LNCaP clone FGC (cell line): ENCODE data around the gene TANGO2.

Source experiments
- DNase-seq: peaks from one replicate; pipeline ENCODE4 v3.0.0-alpha.2; 2011; ENCODE audit warnings: low read depth
- H3K4me3 ChIP-seq: 2 replicates; pipeline ENCODE4 v1.5.1; 2011; ENCODE audit warnings: mild to moderate bottlenecking, low read depth, low read length, control low read depth
- CTCF ChIP-seq: IDR thresholded peaks from 2 replicates; pipeline ENCODE4 v1.5.1; 2012; ENCODE audit warnings: mild to moderate bottlenecking; ENCODE audit not compliant: control insufficient read depth, insufficient read depth; ENCODE audit errors: extremely low read depth

TANGO2 gene

DNA sequence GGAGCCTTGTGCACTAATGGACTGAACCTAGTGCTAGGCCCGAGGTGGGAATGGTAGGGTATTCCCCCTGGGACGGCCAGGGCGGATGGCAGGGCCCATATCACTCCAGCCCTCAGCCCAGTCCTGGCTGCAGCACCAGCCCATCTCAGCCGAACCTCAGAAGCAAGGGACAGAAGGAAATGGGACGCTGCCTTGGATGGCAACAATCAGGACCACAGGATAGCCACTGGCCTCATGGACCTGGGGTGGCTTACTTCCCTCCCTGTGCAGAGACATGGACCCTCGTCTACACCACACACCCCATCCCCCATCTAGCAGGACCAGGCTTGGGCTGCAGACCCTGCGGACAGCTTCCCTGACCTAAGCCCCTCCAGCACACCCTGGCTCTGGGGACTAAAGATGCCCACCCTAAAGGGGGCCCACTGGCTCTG is 28.4 kb upstream of the TANGO2 start:
- no peak for DNase-seq
- TF ChIP-seq CTCF: no peak
- no peak overlapping the region for H3K4me3 ChIP-seq

DNA sequence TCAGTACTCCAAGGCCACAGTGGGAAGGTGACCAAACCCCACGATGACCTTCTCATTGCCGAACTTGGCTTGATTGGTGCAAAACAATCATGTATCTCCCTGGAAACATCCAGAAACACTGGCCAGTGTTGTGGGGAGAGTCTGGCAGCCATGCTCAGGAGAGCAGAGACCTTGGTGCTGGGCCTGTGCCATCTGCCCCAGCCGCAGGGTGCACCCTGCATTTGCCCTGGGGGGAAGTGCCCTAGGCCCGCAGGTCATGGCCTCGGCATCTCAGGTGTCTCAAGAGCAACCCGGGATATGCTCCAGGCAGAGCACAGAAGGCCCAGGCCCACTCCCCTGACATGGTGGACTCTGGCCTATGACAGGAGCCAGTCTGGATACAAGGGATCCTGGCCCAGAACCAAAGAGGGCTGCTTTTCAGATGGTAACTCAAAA is 28.0 kb upstream of the TANGO2 start:
- no peak for DNase-seq
- TF ChIP-seq CTCF: no peak
- no peak overlapping the region for H3K4me3 ChIP-seq

DNA sequence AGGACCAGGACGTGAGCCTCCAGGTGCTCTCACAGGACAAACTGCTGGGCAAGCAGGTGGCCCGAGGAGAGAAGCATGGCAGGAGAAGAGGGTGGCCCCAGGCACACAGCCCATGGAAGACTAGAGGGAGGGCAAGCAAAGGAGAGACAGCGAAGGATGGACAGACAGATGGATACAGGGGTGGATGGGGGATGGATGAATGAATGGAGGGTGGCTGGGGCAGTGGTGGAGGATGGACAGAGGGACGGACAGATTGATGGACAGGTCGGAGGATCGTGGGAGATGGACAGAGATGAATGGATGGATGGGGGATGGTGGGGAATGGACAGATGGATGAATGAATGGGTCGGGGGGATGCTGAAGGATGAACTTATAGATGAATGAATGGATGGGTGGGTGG is 27.0 kb upstream of the TANGO2 start:
- H3K4me3 ChIP-seq: no peak overlapping the region
- TF ChIP-seq CTCF: no peak
- no peak for DNase-seq

- DNase-seq: no peak
- no peak overlapping the region for H3K4me3 ChIP-seq
- TF ChIP-seq CTCF: no peak
Measured at GRCh38 chr22:19994851-19995610, 25.9 kb upstream of the TANGO2 start.

DNA sequence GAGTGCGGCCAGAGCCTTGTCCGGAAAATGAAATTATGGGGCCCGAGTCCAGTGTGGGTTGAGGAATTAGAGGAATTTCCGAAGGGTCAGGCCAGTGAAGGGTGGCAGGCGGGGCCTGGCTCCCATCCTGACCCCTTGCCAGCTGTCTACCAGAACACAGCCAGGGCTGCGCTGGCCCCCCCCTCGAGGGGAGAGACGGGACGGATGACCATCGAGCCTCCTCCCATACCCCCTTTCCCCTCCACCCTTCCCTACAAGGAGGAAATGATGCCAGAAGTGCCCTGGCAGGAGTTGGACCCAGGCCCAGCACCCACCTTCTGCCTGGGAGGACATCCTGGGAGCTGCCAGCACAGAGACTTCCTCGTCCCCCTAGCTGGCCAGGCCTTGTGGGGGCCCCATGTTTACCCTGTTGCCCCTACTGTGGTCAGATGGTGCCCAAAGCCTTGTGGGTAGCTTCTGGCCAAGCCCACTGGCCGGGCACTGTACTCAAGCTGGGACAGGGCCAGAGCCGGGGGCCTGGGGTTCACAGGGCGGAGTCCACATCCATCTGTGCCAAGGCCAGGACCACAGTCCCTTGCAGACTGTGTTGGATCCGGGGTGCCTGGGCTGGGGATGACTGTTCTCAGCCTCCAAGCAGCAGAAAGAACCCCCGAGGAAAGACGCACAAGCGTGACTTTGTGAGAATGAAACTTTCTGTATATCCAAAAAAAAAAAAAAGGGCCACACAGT is 25.1 kb upstream of the TANGO2 start:
- no peak for DNase-seq
- no peak for TF ChIP-seq CTCF
- no peak overlapping the region for H3K4me3 ChIP-seq

- TF ChIP-seq CTCF: no peak
- H3K4me3 ChIP-seq: no peak overlapping the region
- DNase-seq: no peak
Measured at GRCh38 chr22:19996694-19997384, 24.1 kb upstream of the TANGO2 start.
